ENCODE measurements around the gene SYNCRIP.
"Not testable (repeated sequence)": the region's sequence is repeated elsewhere in the genome, so short reads cannot be mapped to it uniquely, and the experiment has no call there.

SYNCRIP gene

GRCh38 chr6:85642774-85643536, at the start of gene SYNCRIP:
Gene SYNCRIP (minus strand): TSS chr6:85642886. CDS start chr6:85641439, 1,447 bp downstream.
- peak; percentile 99 for DNase-seq (ENCODE audit: low spot score)

DNA sequence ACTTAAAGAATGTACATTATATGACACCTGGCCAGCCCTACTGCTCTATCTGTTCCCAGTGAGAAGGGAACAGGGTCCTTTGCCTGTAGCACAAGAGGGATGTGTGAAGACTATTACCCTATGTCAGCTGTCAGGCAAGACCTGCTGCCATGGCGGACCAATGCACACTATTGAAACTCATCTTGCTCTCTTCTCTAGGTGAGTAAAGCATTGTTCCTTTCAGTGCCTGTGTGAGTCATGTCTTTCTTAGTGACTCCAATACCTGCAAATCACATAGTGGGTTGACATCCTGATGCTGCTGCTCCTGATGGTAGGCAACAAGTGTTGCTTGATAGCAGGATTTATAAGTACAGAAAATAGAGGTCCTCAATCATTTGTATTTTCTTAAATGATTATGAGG, 48.8 kb upstream of the SYNCRIP start:
- no peak for DNase-seq (ENCODE audit: low spot score)

GRCh38 chr6:85690071-85690470, 47.4 kb upstream of the SYNCRIP start:
- DNase-seq (ENCODE audit: low spot score): no peak

DNA sequence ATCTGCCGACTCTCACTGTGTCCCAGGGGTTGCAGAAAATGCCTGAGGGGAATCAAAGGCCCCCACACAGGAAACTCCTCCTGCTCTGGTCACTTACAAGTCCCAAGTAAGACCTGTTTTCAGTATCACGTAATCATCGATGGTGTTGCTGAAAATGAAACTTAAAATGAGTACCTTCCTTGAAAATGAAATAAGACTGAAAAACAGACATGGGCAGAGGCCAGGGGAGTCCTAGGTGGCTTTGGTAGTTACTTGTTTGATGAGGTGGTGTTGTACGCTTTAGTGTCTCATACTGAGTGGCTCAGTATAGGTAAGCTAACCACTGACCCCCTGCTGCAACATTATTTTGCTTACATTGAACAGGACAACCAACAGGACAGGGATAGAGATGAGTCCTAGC, 43.0 kb upstream of the SYNCRIP start:
- peak; percentile 42 for DNase-seq (ENCODE audit: low spot score)

DNA sequence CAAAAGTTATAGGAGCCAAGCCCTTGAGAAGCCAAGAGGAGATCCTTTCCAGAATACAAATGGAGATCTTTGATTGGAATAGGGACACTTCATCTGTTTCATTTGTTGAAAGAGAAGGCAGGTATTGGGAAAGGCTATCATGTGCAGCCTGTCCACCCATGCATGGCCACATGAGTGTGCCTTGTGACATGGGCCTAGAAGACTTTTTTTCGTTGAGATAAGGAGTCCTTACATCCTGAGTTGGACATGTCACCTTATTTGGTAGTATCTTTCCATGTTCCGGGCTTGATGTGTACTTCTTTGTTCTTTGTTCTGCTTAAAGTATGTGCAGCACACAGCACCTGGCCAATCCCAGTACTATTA, 42.1 kb upstream of the SYNCRIP start:
- DNase-seq (ENCODE audit: low spot score): no peak

DNA sequence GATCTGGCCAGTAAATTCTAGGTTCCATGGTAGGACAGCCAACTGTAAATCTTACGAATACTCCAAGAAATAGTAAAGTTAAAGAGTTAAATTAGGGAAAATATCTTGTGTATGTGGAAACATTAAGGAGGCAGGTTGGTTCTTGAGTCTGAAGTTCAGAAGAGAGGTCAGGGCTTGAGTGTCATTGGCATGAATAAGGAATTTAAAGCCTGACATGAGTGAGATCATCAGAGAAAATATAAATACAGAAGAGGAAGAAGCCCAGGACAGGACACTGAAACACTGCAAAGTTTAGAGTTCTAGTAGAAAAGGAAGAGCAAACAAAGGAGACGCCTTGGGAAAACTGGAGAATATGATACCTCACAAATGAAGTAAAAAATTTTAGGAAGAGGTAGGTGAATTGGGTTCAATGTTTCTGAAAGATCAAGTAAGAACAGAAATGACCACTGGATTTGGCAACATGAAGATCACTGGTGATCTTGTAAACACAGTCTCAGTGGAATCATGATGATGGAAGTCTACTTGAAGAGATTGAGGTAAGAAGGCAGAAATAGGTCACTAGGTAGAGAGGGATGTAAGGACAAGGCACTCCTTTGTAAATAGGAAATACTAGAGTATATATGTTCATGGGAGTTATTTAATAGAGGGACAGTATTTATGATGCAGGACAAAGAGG, 41.6 kb upstream of the SYNCRIP start:
- no peak for DNase-seq (ENCODE audit: low spot score)

- not testable (repeated sequence) for DNase-seq (ENCODE audit: low spot score)
Observed at GRCh38 chr6:85681899-85682298, 39.2 kb upstream of the SYNCRIP start.

DNA sequence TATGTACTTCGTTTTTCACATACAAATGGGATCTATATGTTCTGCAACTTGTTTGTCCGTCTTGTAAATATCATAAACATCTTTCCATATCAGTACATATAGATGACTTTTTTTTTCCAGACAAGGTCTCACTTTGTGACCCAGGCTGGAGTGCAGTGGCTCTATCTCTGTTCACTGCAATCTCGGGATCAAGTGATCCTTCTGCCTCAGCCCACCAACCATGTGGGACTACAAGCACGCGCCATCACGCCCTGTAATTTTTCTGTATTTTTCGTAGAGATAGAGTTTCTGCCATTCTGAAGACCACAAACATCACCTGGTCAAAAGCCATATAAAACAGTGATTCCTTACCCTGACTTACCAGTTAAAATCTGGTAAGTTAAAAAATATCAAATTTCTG, 37.7 kb upstream of the SYNCRIP start:
- no peak for DNase-seq (ENCODE audit: low spot score)

- no peak for DNase-seq (ENCODE audit: low spot score)
Observed at GRCh38 chr6:85679445-85680123, 36.9 kb upstream of the SYNCRIP start.

- peak; percentile 98 for DNase-seq (ENCODE audit: low spot score)
Observed at GRCh38 chr6:85678602-85679444, 36.1 kb upstream of the SYNCRIP start.

- no peak for DNase-seq (ENCODE audit: low spot score)
Observed at GRCh38 chr6:85678026-85678601, 35.4 kb upstream of the SYNCRIP start.

DNA sequence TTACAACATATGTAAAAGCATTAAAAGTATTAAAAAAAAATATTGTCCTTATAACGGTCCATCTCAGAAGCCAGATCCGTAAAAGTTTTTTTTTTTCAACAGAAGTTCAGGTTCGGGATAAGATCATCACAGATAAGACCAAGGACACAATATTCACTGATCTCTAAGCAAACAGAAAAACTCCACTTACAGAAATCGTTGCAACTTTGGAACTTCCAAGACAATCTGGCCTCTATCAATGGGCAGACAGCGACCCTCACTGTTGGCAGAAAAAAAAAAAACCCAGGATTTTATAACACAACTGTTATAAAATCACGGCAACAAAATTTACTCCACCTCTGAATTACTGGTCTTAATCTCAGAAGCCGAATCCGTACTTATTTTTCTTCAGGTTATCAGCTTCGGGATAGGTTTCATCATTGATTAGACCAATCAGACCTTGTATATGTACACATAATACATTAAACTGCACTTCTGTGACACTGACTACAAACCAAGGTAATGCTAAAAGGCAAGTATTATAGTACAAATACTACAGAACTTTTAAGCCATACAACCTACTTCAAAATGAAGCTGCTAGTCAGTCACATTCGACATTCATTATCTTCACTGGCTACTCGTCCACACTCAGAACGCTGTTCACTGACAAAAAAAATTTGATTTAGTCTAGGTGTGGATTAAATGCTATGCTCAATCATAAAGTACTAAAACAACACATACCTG, 34.7 kb upstream of the SYNCRIP start:
- no peak for DNase-seq (ENCODE audit: low spot score)

DNA sequence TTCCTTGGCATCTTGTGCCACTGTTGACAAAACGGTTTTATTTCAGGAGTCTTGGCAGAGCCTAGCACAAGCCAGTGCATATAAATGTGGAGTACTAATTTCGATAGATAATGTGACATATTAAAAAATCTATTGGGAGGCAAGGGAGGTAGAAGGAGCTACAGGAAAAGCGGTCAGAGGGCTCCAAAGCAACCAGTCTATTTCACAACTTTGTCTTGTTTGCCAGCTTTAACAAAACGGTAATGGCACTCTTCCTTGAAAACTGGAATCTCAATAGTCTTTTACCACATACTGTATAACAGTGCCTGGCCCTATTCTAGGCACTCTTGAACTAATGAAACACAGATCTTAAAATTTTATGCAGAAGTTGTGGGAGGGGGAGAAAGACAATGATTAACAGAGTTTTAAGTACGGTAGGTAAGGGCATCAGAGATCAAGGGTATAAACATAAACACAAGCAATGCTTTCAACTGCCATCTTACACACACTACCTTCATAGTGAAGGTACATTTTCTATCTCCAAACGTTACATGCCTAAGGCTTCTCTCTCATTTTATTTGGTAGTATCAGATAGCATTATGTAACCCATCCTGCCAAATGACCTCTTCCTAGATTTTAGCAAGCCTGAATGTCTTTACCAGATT, 33.5 kb upstream of the SYNCRIP start:
- no peak for DNase-seq (ENCODE audit: low spot score)

GRCh38 chr6:85675030-85675819, 32.5 kb upstream of the SYNCRIP start:
- peak; percentile 27 for DNase-seq (ENCODE audit: low spot score)

GRCh38 chr6:85674604-85675003, 31.9 kb upstream of the SYNCRIP start:
- DNase-seq (ENCODE audit: low spot score): peak; percentile 24

DNA sequence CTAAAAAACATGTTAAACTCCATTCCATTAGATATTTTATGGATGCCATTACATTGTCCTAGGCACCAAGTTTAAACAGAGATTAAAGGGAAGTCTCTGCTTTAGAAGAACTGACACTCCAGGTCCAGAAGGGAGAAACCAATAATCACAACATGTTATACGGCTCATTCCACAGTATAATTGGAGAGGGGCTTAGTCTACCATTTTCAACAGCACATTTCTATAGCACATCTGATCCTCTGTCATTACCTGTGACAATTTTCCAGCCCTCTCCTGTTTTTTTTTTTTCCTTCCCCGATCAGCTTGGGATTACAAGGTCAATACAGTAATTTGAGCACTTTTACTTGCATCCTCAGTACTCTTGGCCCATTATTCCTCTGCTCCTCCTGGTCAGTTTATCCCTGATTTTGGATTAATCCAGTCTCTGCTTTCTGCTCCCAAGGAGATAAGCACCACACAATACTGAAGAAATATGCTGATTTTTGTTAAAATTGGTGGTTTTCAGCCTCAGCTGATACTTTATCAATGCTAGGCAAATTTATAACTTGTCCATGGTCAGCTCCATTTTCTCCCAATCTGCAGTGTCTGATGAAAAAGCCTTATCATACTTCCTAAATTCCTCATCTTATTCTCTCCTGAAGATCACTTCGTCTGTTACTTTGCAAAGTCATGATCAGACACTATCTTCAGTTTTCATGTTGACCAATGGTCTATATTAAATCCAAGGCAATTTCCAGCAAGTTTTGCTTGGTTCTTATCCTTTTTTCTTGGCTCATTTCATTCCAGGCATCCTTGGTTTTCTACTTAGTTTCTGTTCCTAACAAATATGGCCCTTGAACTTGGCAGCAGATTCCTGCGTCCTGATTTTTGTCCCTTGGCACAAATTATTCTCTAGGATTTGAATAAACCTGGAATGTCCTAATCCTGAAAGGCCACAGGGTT, 30.8 kb upstream of the SYNCRIP start:
- DNase-seq (ENCODE audit: low spot score): no peak

DNA sequence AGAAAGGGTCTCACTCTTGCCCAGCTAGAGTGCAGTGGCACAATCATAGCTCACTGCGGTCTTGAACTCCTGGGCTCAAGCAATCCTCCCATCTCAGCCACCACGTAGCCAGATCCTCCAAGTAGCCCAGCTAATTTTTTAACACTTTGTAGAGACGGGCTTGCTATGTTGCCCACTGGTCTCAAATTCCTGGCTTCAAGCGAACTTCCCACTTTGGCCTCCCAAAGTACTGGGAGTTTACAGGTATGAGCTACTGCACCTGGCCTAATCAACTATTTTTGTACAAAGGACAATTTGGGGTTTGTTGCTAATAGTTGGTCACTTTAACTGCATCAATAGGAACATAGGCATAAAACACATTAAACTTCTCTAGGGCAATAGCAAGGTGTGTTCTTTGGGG, 29.9 kb upstream of the SYNCRIP start:
- no peak for DNase-seq (ENCODE audit: low spot score)

DNA sequence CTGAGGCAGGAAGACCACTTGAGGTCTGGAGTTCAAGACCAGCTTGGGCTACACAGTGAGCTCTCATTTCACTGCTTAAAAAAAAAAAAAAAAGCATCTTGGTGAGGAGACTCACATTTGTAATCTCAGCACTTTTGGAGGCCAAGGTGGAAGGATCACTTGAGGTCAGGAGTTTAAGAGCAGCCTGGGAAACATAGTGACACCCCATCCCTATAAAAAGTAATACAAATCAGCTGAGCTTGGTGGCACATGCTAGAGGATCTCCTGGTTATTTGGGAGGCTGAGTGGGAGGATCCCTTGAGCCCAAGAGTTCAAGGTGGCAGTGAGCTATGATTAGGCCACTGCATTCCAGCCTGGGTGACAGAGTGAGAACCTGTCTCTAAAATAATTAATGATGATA, 29.4 kb upstream of the SYNCRIP start:
- DNase-seq (ENCODE audit: low spot score): no peak

GRCh38 chr6:85670573-85670972, 27.9 kb upstream of the SYNCRIP start:
- DNase-seq (ENCODE audit: low spot score): no peak
